ENCODE results near the gene MRPL41. TPM values are rescaled to one million over a fixed set of nuclear protein-coding genes. Genes with fewer than 3 reads are reported as not detected.

Gene MRPL41
- total RNA-seq, 6 experiments from 2014 or later: 48.4 to 67.7 (median 57.3) TPM

DNA sequence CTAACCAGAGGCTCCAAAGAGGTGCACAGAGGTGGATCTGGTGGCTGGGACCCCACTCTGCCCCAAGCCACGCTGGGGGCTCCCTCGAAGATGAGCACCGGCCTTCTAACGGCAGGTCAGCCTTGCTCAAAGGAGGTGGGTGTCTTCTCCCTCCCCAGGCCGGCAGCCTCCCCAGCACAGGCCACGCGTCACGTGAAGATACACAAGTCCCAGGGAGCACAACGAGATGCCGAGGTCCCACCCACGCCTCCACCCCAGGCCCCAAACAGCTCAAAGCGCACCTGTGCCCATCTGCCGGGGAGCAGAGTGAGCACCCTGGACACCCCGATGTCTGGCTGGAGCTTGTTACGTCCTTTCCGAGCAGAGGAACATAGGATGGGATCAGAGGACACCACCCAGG, 13.6 kb upstream of the MRPL41 start:
- Mint-ChIP-seq H3K4me3 (no peak overlapping the region), H3K4me1 (ENCODE audit: low read depth) (peaks cover 10% of the 10 kb centered on the region), H3K27me3 (ENCODE audit: insufficient read depth) (peaks cover 3% of the 10 kb centered on the region; the same call in 1 of the 2 replicates), H3K36me3 (ENCODE audit: low read depth) (peaks cover 5% of the 10 kb centered on the region; the same call in 1 of the 2 replicates), H3K9me3 (no peaks in the 10 kb centered on the region), H3K27ac (no peak overlapping the region)
- TF ChIP-seq, protein P1, sequence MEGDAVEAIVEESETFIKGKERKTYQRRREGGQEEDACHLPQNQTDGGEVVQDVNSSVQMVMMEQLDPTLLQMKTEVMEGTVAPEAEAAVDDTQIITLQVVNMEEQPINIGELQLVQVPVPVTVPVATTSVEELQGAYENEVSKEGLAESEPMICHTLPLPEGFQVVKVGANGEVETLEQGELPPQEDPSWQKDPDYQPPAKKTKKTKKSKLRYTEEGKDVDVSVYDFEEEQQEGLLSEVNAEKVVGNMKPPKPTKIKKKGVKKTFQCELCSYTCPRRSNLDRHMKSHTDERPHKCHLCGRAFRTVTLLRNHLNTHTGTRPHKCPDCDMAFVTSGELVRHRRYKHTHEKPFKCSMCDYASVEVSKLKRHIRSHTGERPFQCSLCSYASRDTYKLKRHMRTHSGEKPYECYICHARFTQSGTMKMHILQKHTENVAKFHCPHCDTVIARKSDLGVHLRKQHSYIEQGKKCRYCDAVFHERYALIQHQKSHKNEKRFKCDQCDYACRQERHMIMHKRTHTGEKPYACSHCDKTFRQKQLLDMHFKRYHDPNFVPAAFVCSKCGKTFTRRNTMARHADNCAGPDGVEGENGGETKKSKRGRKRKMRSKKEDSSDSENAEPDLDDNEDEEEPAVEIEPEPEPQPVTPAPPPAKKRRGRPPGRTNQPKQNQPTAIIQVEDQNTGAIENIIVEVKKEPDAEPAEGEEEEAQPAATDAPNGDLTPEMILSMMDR (IDR thresholded peaks at IDR 0.05): no peak
- DNase-seq: no peak

DNA sequence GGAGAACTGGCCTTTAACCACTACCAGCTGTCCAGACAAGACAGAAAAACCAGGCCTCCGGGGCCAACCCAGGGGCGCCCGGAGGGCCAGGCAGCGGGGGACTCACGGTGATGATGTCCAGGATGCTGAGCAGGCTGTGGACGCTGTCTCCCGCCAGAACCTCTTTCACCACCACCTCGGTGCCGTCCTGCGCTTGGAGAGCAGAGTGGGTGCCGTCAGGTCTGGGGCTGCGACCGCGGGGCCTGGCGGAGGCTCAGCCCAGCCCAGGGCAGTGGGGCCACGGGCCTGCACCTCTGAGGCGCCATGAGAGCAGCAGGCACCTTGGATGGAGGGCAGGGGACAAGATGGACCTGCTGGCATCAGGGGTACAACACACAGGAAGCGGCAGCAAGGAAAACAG, 11.1 kb upstream of the MRPL41 start:
- no peaks in the 10 kb centered on the region for H3K9me3 Mint-ChIP-seq
- no peak for DNase-seq
- peaks cover 7% of the 10 kb centered on the region; the same call in 1 of the 2 replicates for H3K4me1 Mint-ChIP-seq (ENCODE audit: low read depth)
- H3K4me3 Mint-ChIP-seq: no peak overlapping the region
- H3K27ac Mint-ChIP-seq: no peak overlapping the region
- H3K36me3 Mint-ChIP-seq (ENCODE audit: low read depth): peaks cover 5% of the 10 kb centered on the region; the same call in 1 of the 2 replicates
- TF ChIP-seq, protein P1 (IDR thresholded peaks at IDR 0.05): no peak
- H3K27me3 Mint-ChIP-seq (ENCODE audit: insufficient read depth): peaks cover 1% of the 10 kb centered on the region

DNA sequence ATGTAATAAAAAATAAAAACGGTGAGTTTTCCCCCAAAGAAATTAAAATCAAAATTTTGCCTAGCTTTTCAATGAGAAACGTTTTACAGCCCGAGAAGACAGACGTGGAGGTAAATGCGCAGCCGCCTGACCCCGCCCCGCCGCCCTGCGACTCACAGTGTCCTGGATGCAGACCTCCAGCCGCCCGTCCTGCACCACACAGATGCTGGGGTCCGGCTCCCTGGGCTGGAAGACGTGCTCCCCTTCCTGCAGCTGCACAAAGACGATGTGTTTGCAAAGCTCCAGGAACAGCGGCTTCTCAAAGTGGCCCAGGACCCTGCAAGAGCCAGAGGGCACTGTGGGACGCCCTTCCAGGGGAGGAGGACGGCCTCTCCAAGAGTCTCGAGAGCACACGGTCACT, 9.2 kb upstream of the MRPL41 start:
- Mint-ChIP-seq H3K36me3 (ENCODE audit: low read depth) (no peaks in the 10 kb centered on the region), H3K4me1 (ENCODE audit: low read depth) (peaks cover 7% of the 10 kb centered on the region; the same call in 1 of the 2 replicates), H3K9me3 (no peaks in the 10 kb centered on the region), H3K27me3 (ENCODE audit: insufficient read depth) (no peaks in the 10 kb centered on the region; the same call in none of the 2 replicates), H3K4me3 (no peak overlapping the region), H3K27ac (no peak overlapping the region)
- DNase-seq: no peak
- TF ChIP-seq, protein P1 (IDR thresholded peaks at IDR 0.05): no peak

DNA sequence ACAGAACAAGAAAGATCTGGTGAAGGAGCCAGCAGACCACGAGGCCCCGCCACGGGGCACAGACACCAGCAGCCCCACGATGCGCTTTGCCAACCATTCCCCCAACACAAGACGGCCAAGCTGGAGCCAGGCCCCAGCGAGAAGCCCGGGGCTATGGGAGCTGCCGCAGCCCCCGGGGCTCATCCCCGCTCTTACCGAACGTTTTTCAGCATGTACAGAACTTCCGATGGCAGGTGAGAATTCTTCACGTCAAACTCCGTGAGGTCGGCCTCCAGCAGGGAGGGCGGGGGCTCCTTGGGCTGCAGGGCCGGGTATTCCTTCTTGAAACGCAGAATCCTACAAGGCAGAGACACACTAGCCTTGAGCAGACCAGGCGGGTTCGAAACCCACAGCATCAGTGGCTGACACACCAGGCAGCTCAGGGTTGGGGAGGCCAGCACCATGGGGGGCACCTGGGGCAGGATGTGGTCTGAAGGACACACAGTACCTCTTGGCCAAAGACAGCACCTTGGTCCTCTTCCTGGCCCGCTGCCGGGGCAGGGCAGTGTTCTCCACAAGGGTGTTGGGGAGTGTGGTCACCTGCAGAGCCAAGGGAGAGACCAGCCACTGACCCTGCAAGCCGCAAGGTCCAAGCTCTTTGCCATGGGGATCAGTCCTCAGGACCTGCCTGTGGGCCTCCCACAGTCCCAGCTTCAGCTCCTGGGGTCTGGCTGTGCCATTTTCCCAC, 8.3 kb upstream of the MRPL41 start:
- no peak for DNase-seq
- TF ChIP-seq, protein P1 (IDR thresholded peaks at IDR 0.05): no peak
- Mint-ChIP-seq H3K4me1 (ENCODE audit: low read depth) (peaks cover 7% of the 10 kb centered on the region; the same call in 1 of the 2 replicates), H3K27me3 (ENCODE audit: insufficient read depth) (no peaks in the 10 kb centered on the region; the same call in none of the 2 replicates), H3K4me3 (no peak overlapping the region), H3K27ac (no peak overlapping the region), H3K9me3 (no peaks in the 10 kb centered on the region), H3K36me3 (ENCODE audit: low read depth) (no peaks in the 10 kb centered on the region)

DNA sequence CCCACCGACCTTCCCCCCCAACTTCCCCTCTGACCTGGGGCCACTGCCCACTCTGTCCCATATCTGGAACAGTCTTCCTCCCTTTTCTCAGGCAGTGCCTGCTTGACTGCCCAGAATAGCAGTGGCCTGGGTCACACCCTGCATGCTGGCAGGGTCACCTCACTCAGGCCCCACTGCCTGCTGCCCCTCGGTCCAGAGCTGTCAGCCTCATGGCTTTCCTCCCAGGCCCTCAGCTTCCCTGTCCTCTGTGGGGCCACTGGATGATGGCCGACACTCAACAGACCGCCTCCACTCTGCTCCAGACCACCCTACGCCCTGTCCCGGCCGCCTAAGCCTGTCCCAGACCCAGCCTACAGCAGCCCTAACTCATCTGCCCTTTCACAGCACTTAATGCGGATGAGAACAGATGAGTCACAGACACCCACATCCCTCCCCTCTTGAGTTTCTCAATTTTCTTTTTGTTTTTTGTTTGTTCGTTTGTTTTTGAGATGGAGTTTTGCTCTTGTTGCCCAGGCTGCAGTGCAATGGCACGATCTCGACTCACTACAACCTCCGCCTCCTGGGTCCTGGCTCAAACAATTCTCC, 7.4 kb upstream of the MRPL41 start:
- H3K27me3 Mint-ChIP-seq (ENCODE audit: insufficient read depth): no peaks in the 10 kb centered on the region; the same call in none of the 2 replicates
- DNase-seq: no peak
- no peaks in the 10 kb centered on the region for H3K9me3 Mint-ChIP-seq
- H3K36me3 Mint-ChIP-seq (ENCODE audit: low read depth): no peaks in the 10 kb centered on the region
- H3K27ac Mint-ChIP-seq: no peak overlapping the region
- TF ChIP-seq, protein P1 (IDR thresholded peaks at IDR 0.05): no peak
- H3K4me1 Mint-ChIP-seq (ENCODE audit: low read depth): peaks cover 7% of the 10 kb centered on the region; the same call in 1 of the 2 replicates
- H3K4me3 Mint-ChIP-seq: no peak overlapping the region
